Fibroblast of skin of right quadriceps (primary cell): Measurements from ENCODE around the gene SHISA8.
"Not testable (repeated sequence)": the region's sequence is repeated elsewhere in the genome, so short reads cannot be mapped to it uniquely, and the experiment has no call there.

Experiments used
- DNase-seq: peaks from one replicate; pipeline ENCODE4 v3.0.0-alpha.2; 2013

SHISA8 gene

GRCh38 chr22:41898645-41899044 is 16.2 kb downstream of the SHISA8 start:
- DNase-seq = no peak

- no peak for DNase-seq
Measured at GRCh38 chr22:41893591-41894375, 21.1 kb downstream of the SHISA8 start.

GRCh38 chr22:41892721-41893120 is 22.2 kb downstream of the SHISA8 start:
- DNase-seq = no peak

GRCh38 chr22:41891407-41891806 is 23.5 kb downstream of the SHISA8 start:
- no peak for DNase-seq

- no peak for DNase-seq
Measured at GRCh38 chr22:41888627-41889200, 26.2 kb downstream of the SHISA8 start.

- no peak for DNase-seq
Measured at GRCh38 chr22:41885516-41885915, 29.4 kb downstream of the SHISA8 start.

- no peak for DNase-seq
Measured at GRCh38 chr22:41885116-41885515, 29.8 kb downstream of the SHISA8 start.

GRCh38 chr22:41883400-41883799 is 31.5 kb downstream of the SHISA8 start:
- no peak for DNase-seq

- DNase-seq = no peak
Measured at GRCh38 chr22:41880653-41881052, 34.2 kb downstream of the SHISA8 start.

GRCh38 chr22:41876675-41877074 is 38.2 kb downstream of the SHISA8 start:
- no peak for DNase-seq

GRCh38 chr22:41876275-41876674 is 38.6 kb downstream of the SHISA8 start:
- no peak for DNase-seq

GRCh38 chr22:41875531-41876270 is 39.2 kb downstream of the SHISA8 start:
- no peak for DNase-seq

GRCh38 chr22:41874090-41874489 is 40.8 kb downstream of the SHISA8 start:
- DNase-seq = no peak

- DNase-seq = no peak
Measured at GRCh38 chr22:41873391-41873790, 41.5 kb downstream of the SHISA8 start.

- no peak for DNase-seq
Measured at GRCh38 chr22:41870786-41871185, 44.1 kb downstream of the SHISA8 start.

GRCh38 chr22:41870081-41870480 is 44.8 kb downstream of the SHISA8 start:
- not testable (repeated sequence) for DNase-seq

GRCh38 chr22:41868556-41868955 is 46.3 kb downstream of the SHISA8 start:
- no peak for DNase-seq

- DNase-seq = no peak
Measured at GRCh38 chr22:41863472-41863871, 51.4 kb downstream of the SHISA8 start.

GRCh38 chr22:41862530-41863266 is 52.2 kb downstream of the SHISA8 start:
- no peak for DNase-seq

- no peak for DNase-seq
Measured at GRCh38 chr22:41862160-41862529, 52.7 kb downstream of the SHISA8 start.
